AG09319 (cell line): ENCODE data around the gene RAB40A.

Experiments used
- DNase-seq: peaks from one replicate; pipeline ENCODE4 v3.0.0-alpha.2; 2010; ENCODE audit warnings: low read depth; ENCODE audit errors: extremely low read depth
- TF ChIP-seq, protein P1 (sequence below): IDR thresholded peaks from 2 replicates; pipeline ENCODE4 v1.5.1; 2011; ENCODE audit warnings: low read depth, mild to moderate bottlenecking, inconsistent platforms, low read length, moderate library complexity

RAB40A gene

DNA sequence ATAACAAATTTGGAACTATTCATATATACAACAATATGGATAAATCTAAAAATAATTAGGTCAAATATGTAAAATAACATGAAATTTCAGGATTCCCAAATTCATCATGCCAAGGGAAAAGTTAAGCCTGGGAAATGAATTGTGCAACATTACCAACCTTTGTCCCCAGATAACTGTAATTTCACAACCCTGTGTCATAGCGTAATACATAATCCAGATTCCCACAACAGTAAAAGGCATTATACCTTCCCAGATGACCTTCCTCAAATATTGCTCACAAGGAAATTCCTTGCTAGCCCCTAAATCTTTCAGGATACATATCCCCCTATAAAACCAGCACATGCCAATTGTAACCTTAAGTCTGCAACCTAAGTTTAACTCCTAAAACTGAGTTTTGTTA lies 32.9 kb upstream of the RAB40A start:
- no peak for DNase-seq
- TF ChIP-seq, protein P1, sequence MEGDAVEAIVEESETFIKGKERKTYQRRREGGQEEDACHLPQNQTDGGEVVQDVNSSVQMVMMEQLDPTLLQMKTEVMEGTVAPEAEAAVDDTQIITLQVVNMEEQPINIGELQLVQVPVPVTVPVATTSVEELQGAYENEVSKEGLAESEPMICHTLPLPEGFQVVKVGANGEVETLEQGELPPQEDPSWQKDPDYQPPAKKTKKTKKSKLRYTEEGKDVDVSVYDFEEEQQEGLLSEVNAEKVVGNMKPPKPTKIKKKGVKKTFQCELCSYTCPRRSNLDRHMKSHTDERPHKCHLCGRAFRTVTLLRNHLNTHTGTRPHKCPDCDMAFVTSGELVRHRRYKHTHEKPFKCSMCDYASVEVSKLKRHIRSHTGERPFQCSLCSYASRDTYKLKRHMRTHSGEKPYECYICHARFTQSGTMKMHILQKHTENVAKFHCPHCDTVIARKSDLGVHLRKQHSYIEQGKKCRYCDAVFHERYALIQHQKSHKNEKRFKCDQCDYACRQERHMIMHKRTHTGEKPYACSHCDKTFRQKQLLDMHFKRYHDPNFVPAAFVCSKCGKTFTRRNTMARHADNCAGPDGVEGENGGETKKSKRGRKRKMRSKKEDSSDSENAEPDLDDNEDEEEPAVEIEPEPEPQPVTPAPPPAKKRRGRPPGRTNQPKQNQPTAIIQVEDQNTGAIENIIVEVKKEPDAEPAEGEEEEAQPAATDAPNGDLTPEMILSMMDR, result no peak

DNA sequence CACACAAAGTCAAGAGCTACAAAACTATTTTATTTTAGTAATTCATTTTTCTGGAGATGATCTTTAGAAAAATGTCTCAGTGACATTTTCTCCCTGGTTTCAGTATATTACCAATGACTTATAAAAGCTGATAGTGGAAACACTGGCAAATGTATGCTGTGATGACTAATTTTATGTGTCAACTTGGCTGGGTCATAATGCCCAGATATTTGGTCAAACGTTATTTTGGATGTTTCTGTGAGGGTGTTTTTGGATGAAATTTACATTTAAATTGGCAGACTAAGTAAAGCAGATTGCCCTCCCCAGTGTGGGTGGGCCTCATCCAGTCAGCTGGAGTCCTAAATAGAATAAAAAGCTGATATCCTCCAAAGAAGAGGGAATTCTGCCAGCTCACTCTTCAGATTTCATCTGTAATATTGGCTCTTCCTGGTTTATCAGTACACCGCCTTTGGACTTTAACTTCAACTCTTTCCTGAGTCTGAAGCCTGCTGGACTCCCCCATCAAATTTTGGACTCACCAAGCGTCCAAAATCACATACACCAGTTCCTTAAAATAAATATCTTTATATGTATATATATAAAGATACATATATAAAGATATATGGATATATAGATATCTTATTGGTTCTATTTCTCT lies 31.2 kb upstream of the RAB40A start:
- TF ChIP-seq, protein P1, result no peak
- DNase-seq, result no peak

DNA sequence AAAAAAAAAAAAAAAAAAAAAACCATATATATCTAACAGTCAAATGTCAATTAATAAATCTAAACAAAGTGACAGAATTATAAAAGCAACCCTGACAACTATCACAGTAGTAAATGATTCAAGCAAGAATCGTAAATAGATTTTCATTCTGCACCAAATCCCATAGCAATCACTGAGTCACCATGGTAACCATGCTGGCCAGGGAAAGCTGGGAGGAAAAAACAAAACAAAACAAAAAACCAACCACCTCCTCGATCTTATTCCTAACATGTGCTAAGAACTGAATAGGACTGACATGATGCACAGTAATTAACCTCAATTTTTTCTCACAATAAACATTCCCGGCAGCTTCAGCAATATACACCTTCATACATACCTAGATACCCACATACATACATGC lies 30.6 kb upstream of the RAB40A start:
- no peak for DNase-seq
- TF ChIP-seq, protein P1, result no peak

DNA sequence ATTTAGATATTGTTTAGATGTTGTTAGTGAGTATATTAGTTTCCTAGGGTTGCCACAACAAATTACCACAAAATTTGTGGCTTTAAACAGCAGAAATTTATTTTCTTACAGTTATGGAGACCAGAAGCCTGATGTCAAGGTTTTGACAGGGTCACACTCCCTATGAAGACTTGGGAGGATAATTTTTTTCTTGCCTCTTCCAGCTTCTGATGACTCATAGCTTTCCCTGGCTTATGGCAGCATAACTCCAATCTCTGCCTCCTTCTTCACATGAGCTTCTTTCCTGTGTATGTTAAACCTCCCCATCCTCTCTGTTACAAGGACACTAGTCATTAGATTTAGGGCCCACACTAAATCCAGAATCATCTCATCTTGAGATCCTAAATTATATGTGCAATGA lies 20.9 kb upstream of the RAB40A start:
- DNase-seq, result no peak
- TF ChIP-seq, protein P1, result no peak

DNA sequence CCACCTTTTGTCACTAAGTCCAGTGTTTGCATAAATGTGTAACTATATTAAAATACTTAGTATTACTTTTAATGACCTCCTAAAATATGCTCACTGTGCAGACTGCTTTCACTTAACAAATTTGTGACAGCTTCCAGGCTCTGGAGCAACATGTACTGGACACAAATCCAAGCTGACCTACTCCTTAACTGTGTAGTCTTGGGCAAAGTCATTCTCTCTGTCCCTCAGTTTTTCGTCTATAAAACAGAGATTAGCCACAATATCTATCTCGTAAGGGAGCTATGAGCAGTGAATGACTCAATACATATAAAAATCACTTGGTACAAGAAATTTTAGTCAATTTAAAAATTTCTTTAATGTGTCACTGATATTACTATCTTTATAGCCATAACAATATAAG lies 20.4 kb upstream of the RAB40A start:
- DNase-seq, result no peak
- TF ChIP-seq, protein P1, result no peak

DNA sequence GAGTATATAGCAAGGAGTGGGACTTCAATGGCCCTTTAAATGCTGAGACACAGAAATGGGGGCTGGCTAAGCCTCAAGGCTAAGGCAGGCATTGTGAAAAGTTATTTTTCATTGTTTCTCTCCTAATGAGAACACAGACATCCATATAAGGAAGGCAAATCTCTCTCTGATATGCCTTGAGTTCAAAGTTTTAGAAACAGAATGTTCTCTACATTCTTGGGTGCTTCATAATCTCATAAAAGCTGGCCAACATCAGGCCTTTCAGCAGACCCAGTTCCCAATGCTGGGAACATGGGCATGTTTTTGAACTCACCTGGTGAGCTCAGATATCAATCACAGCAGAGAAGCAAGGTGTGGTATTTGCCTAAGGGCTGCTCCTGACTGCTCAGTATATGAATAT lies 19.4 kb upstream of the RAB40A start:
- no peak for DNase-seq
- TF ChIP-seq, protein P1, result no peak

DNA sequence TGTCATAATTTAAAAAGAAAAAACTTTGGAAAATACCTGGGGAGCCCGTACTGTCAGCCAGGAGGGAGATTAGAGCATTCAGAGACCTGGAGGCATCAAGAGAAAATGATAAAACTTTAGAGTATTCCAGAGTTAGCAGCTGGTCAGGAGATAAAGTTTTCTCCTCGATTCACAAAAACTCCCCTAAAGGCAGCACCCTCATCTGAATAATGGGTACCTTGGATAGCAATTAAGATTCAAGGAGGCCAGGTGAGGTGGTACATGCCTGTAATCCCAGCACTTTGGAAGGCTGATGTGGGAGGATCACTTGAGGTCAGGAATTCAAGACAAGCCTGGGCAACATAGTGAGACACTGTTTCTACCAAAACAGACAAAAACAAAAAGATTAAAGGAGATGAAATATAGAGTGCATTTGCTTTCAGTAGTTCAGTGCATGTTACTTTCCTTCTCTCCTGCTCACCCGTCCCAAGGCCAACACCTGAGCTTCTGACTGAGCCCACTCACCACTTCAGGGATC lies 18.6 kb upstream of the RAB40A start:
- no peak for DNase-seq
- TF ChIP-seq, protein P1, result no peak
